ENCODE measurements around the gene MYBL2. TPM values are rescaled to one million over a fixed set of nuclear protein-coding genes. Genes with fewer than 3 reads are reported as not detected.

Gene MYBL2
- total RNA-seq, 1 experiment from 2014 or later: 138 TPM

GRCh38 chr20:43739148-43739749 is 72.3 kb downstream of the MYBL2 start:
- intact Hi-C loops (cut with micrococcal nuclease; ENCODE audit: unreplicated experiment) (no loop called here), in situ Hi-C loops (cut with HindIII; ENCODE audit: low pct_unique_long_range_greater_than_20kb, low sequenced_read_pairs) (no loop called here)
- TF ChIP-seq POLR2AphosphoS5 (IDR thresholded peaks at IDR 0.05; ENCODE audit: low read depth, low read length): no peak
- TF ChIP-seq TCF7L2 (IDR thresholded peaks at IDR 0.05; ENCODE audit: low read depth, low read length): no peak
- TF ChIP-seq REST (IDR thresholded peaks at IDR 0.05; ENCODE audit: insufficient read depth in 1 of 2, low read depth in 2 of 2, low read length in 1 of 2): no peak
- TF ChIP-seq SIN3A (IDR thresholded peaks at IDR 0.05; ENCODE audit: borderline replicate concordance, insufficient read depth, low read depth, low read length): no peak
- TF ChIP-seq CTCF (IDR thresholded peaks at IDR 0.05): no peak
- Histone ChIP-seq H3K4me3 (ENCODE audit: low read depth in 2 of 2, low read length in 2 of 2) (no peak overlapping the region), H3K36me3 (ENCODE audit: control insufficient read depth, insufficient read depth, low read length) (no peaks in the 10 kb centered on the region), H3K27ac (ENCODE audit: low read length) (no peak overlapping the region), H3K4me1 (ENCODE audit: control insufficient read depth, insufficient read depth, low read length) (no peaks in the 10 kb centered on the region), H3K9me3 (ENCODE audit: control insufficient read depth, insufficient read depth, low read depth, low read length) (no peaks in the 10 kb centered on the region), H3K27me3 (ENCODE audit: control insufficient read depth, insufficient read depth, low read length) (no peaks in the 10 kb centered on the region)
- ChIA-PET CTCF (interaction anchor here (0.6 kb wide), 1 partner anchor 186 kb away, joined by 3 read pairs; no protein-coding TSS in a partner anchor), POLR2A (no interaction called here)
- no peak for DNase-seq (ENCODE audit: low read depth, low spot score)
- no peak for ATAC-seq
- BruUV-seq (replicated peaks): no TSS peak

- Histone ChIP-seq H3K27me3 (ENCODE audit: control insufficient read depth, insufficient read depth, low read length) (no peaks in the 10 kb centered on the region), H3K4me1 (ENCODE audit: control insufficient read depth, insufficient read depth, low read length) (no peaks in the 10 kb centered on the region), H3K27ac (ENCODE audit: low read length) (no peak overlapping the region), H3K36me3 (ENCODE audit: control insufficient read depth, insufficient read depth, low read length) (no peaks in the 10 kb centered on the region), H3K9me3 (ENCODE audit: control insufficient read depth, insufficient read depth, low read depth, low read length) (no peaks in the 10 kb centered on the region), H3K4me3 (ENCODE audit: low read depth in 2 of 2, low read length in 2 of 2) (no peak overlapping the region)
- ATAC-seq (no peak), DNase-seq (ENCODE audit: low read depth, low spot score) (no peak)
- intact Hi-C loops (cut with micrococcal nuclease; ENCODE audit: unreplicated experiment) (no loop called here), in situ Hi-C loops (cut with HindIII; ENCODE audit: low pct_unique_long_range_greater_than_20kb, low sequenced_read_pairs) (no loop called here)
- ChIA-PET CTCF (no interaction called here), POLR2A (no interaction called here)
- no TSS peak for BruUV-seq (replicated peaks)
- no peak for TF ChIP-seq CTCF (IDR thresholded peaks at IDR 0.05)
- no peak for TF ChIP-seq REST (IDR thresholded peaks at IDR 0.05; ENCODE audit: insufficient read depth in 1 of 2, low read depth in 2 of 2, low read length in 1 of 2)
- TF ChIP-seq POLR2AphosphoS5 (IDR thresholded peaks at IDR 0.05; ENCODE audit: low read depth, low read length): no peak
- no peak for TF ChIP-seq TCF7L2 (IDR thresholded peaks at IDR 0.05; ENCODE audit: low read depth, low read length)
- TF ChIP-seq SIN3A (IDR thresholded peaks at IDR 0.05; ENCODE audit: borderline replicate concordance, insufficient read depth, low read depth, low read length): no peak
Measured at GRCh38 chr20:43740642-43741041, 73.7 kb downstream of the MYBL2 start.
